SU-DHL-6 (cell line): ENCODE data around the gene RBM15.

ENCODE experiments used
- H2AFZ ChIP-seq: fragments of 200-600 bp; sonication (generic); 2 replicates; pipeline ENCODE4 v1.6.1; 2014; ENCODE audit warnings: low read depth, mild to moderate bottlenecking, moderate library complexity, mixed read lengths, antibody characterized with exemption, low read length; ENCODE audit not compliant: severe bottlenecking
- H3F3A ChIP-seq: fragments of 200-600 bp; shearing (Covaris generic); 2 replicates; pipeline ENCODE4 v1.6.0; 2016; ENCODE audit warnings: antibody characterized with exemption, mild to moderate bottlenecking; ENCODE audit not compliant: insufficient read depth
- H3K27ac ChIP-seq: fragments of 200-600 bp; sonication (generic); 2 replicates; pipeline ENCODE4 v1.5.1; 2016; ENCODE audit warnings: low read depth, mild to moderate bottlenecking, low read length, moderate library complexity, mixed read lengths
- H3K27me3 ChIP-seq: fragments of 200-600 bp; sonication (generic), shearing (Covaris generic); 2 replicates; pipeline ENCODE4 v1.6.0; 2014; ENCODE audit warnings: mild to moderate bottlenecking, low read length
- H3K36me3 ChIP-seq: fragments of 200-600 bp; sonication (generic); 2 replicates; pipeline ENCODE4 v1.6.1; 2014; ENCODE audit warnings: mild to moderate bottlenecking, low read length, mixed read lengths
- H3K4me2 ChIP-seq: fragments of 300-600, 200-600 bp; shearing (Covaris generic), sonication (generic); 2 replicates; pipeline ENCODE4 v1.6.0; 2014; ENCODE audit warnings: low read length, low read depth, mild to moderate bottlenecking; ENCODE audit not compliant: poor library complexity, severe bottlenecking
- H3K4me3 ChIP-seq: fragments of 200-600 bp; sonication (generic); 2 replicates; pipeline ENCODE4 v1.5.1; 2014; ENCODE audit warnings: antibody characterized with exemption, low read length, mild to moderate bottlenecking, mixed read lengths; ENCODE audit not compliant: insufficient read depth, poor library complexity, severe bottlenecking
- H3K79me2 ChIP-seq: fragments of 200-600 bp; sonication (generic); 2 replicates; pipeline ENCODE4 v1.6.1; 2014; ENCODE audit warnings: mild to moderate bottlenecking, low read length, moderate library complexity; ENCODE audit not compliant: insufficient read depth
- H3K9ac ChIP-seq: fragments of 200-600 bp; sonication (generic); 2 replicates; pipeline ENCODE4 v1.7.0; 2014; ENCODE audit warnings: mild to moderate bottlenecking, low read length
- H3K9me2 ChIP-seq: fragments of 200-600 bp; sonication (generic); replicated peaks from 2 replicates; pipeline ENCODE4 v1.6.1; 2014; ENCODE audit warnings: low read length; ENCODE audit not compliant: insufficient read depth
- H3K9me3 ChIP-seq: fragments of 200-600 bp; sonication (generic); 2 replicates; pipeline ENCODE4 v1.6.1; 2014; ENCODE audit warnings: low read length, mixed read lengths; ENCODE audit not compliant: insufficient read depth
- H4K20me1 ChIP-seq: fragments of 200-600 bp; sonication (generic); 2 replicates; pipeline ENCODE4 v1.6.1; 2014; ENCODE audit warnings: low read depth, mild to moderate bottlenecking, antibody characterized with exemption, low read length, moderate library complexity, mixed read lengths
- EZH2phosphoT487 ChIP-seq: fragments of 200-600 bp; sonication (generic), shearing (Covaris generic); conservative IDR thresholded peaks from 2 replicates; pipeline ENCODE4 v1.6.1; 2018; ENCODE audit warnings: mild to moderate bottlenecking, antibody characterized with exemption, low read length, moderate library complexity, mixed read lengths
- TF ChIP-seq, protein P1 (sequence below): fragments of 200-600 bp; sonication (generic); IDR thresholded peaks from one replicate; pipeline ENCODE4 v1.5.1; 2017; ENCODE audit warnings: antibody characterized with exemption, mild to moderate bottlenecking, low read length, moderate library complexity; ENCODE audit not compliant: insufficient read depth, poor library complexity, severe bottlenecking

RBM15 gene

DNA sequence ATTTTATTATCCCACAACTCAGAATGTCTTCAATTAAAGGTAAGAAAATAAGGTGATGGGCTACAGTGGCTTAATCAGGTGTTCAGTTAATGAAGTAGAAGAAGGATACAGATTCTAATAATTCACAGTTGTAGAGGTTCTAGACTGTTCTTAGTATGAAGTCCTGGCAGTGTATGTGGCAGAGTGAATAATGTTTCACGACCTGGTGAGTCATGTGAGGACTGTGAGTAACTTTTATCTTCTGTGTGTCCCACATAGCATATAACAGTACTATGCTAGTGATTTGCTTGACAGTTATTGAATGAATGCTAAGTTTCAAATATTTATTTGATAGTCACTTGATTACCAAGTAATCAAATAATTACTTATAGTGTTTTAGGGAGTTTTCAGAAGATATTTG is 31.6 kb downstream of the RBM15 start:
- TF ChIP-seq, protein P1, sequence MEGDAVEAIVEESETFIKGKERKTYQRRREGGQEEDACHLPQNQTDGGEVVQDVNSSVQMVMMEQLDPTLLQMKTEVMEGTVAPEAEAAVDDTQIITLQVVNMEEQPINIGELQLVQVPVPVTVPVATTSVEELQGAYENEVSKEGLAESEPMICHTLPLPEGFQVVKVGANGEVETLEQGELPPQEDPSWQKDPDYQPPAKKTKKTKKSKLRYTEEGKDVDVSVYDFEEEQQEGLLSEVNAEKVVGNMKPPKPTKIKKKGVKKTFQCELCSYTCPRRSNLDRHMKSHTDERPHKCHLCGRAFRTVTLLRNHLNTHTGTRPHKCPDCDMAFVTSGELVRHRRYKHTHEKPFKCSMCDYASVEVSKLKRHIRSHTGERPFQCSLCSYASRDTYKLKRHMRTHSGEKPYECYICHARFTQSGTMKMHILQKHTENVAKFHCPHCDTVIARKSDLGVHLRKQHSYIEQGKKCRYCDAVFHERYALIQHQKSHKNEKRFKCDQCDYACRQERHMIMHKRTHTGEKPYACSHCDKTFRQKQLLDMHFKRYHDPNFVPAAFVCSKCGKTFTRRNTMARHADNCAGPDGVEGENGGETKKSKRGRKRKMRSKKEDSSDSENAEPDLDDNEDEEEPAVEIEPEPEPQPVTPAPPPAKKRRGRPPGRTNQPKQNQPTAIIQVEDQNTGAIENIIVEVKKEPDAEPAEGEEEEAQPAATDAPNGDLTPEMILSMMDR = no peak
- TF ChIP-seq EZH2phosphoT487 = no peak
- H3K4me2 ChIP-seq = no peak overlapping the region
- peaks cover 23% of the 10 kb centered on the region for H4K20me1 ChIP-seq
- H3K27me3 ChIP-seq = no peaks in the 10 kb centered on the region
- H3F3A ChIP-seq = peaks cover 27% of the 10 kb centered on the region; the same call in 1 of the 2 replicates
- H3K36me3 ChIP-seq = peaks cover 38% of the 10 kb centered on the region; the same call in 1 of the 2 replicates
- H3K9ac ChIP-seq = no peak overlapping the region
- no peaks in the 10 kb centered on the region for H3K9me2 ChIP-seq
- H2AFZ ChIP-seq = no peak overlapping the region
- H3K79me2 ChIP-seq = peaks cover 42% of the 10 kb centered on the region
- H3K27ac ChIP-seq = no peak overlapping the region
- H3K9me3 ChIP-seq = no peaks in the 10 kb centered on the region
- no peak overlapping the region for H3K4me3 ChIP-seq

DNA sequence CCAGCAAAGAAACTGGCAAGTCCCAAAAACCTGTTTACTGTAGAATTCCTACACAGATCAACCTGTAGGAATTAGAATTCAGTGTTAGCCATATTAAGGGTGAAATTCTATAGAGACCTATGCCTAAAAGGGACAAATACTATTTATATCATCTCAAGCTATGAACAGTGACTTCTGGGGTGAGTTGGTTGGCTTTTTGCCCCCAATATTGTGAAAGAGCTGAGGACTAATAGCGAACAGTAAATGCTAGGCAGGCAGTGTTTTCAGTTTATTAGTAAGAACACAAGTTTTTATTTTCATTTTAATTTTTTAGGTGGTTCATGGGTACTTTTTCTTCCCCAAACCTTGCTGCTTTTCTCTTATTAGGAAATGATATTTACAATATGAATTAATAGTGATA is 36.3 kb downstream of the RBM15 start:
- Histone ChIP-seq H3K36me3 (peaks cover 35% of the 10 kb centered on the region; the same call in 1 of the 2 replicates), H3K27ac (no peak overlapping the region), H4K20me1 (peaks cover 19% of the 10 kb centered on the region; the same call in 1 of the 2 replicates), H2AFZ (no peak overlapping the region), H3K27me3 (no peaks in the 10 kb centered on the region), H3K9ac (no peak overlapping the region), H3F3A (peaks cover 47% of the 10 kb centered on the region; the same call in 1 of the 2 replicates), H3K4me3 (no peak overlapping the region), H3K79me2 (peaks cover 9% of the 10 kb centered on the region), H3K9me2 (no peaks in the 10 kb centered on the region), H3K9me3 (no peaks in the 10 kb centered on the region), H3K4me2 (no peak overlapping the region)
- TF ChIP-seq EZH2phosphoT487 = no peak
- TF ChIP-seq, protein P1 = no peak

DNA sequence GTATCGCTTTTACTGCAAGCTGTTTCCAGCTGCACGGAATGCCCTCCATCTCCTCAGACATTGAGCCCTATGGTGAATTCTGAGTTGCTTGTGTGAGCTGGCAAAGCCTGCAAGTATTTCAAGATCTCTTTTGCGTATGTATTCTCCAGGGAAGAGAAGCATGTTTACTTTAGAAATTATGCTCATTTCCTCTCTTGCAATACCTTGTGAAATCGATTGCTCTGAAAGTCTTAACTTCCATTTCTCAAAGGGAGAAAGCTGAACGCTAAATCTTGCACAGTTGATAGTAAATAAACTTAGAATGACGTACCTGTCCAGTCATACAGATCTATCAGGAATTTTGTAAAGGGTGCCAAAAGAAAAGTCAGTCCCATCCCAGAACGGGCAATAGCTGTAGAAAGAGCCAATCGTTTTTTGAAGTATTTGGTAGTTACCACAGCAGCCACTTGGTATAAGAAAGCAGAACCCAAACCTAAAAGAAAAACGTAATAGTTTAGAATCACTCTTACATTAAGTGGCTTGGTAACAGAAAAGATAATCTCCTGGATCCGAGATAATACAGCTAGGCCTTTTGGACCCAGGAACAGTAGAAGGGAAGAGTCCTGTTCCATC is 41.6 kb downstream of the RBM15 start:
- H3K36me3 ChIP-seq = peaks cover 9% of the 10 kb centered on the region; the same call in 1 of the 2 replicates
- H3K4me3 ChIP-seq = no peak overlapping the region
- H3K27me3 ChIP-seq = no peaks in the 10 kb centered on the region
- peaks cover 70% of the 10 kb centered on the region for H3F3A ChIP-seq
- H3K9me2 ChIP-seq = no peaks in the 10 kb centered on the region
- H3K9me3 ChIP-seq = no peaks in the 10 kb centered on the region
- H3K79me2 ChIP-seq = no peaks in the 10 kb centered on the region
- no peak overlapping the region for H3K27ac ChIP-seq
- TF ChIP-seq, protein P1 = no peak
- TF ChIP-seq EZH2phosphoT487 = no peak
- H4K20me1 ChIP-seq = no peaks in the 10 kb centered on the region
- H2AFZ ChIP-seq = no peak overlapping the region
- no peak overlapping the region for H3K9ac ChIP-seq
- no peak overlapping the region for H3K4me2 ChIP-seq
